Peyer's patch (tissue), 4 donors: ENCODE measurements around the gene NPHP1.
"Not testable (repeated sequence)": the region's sequence is repeated elsewhere in the genome, so short reads cannot be mapped to it uniquely, and the experiment has no call there.

Experiments used
- CTCF ChIP-seq, 6 experiments: fragments of 450-650 bp in 4 of 6; fragments of 200-600 bp in 2 of 6; sonication (generic) in 1 of 6; IDR thresholded peaks; one replicate each; pipeline ENCODE4 v1.5.1; 2017 to 2019; ENCODE audit warnings: antibody characterized with exemption in 6 of 6, mild to moderate bottlenecking in 3 of 6, moderate library complexity in 1 of 6
- POLR2A ChIP-seq, 2 donors: fragments of 450-650 bp; IDR thresholded peaks; one replicate each; pipeline ENCODE4 v1.5.1; 2017; ENCODE audit warnings: antibody characterized with exemption in 2 of 2, mild to moderate bottlenecking in 2 of 2, moderate library complexity in 2 of 2

GRCh38 chr2:110108291-110108690, 96.5 kb downstream of the NPHP1 start:
- not testable (repeated sequence) for TF ChIP-seq CTCF, POLR2A (IDR thresholded peaks at IDR 0.05)
